GM13976 (cell line): Measurements from ENCODE around the gene PRELID3B.
"Not testable (repeated sequence)": the region's sequence is repeated elsewhere in the genome, so short reads cannot be mapped to it uniquely, and the experiment has no call there.

Source experiments
- DNase-seq: peaks from one replicate; pipeline ENCODE4 v3.0.0; 2012; ENCODE audit warnings: low spot score
- in situ Hi-C: fragments of 300-500 bp; cut with MboI; formaldehyde crosslinking; loops from one replicate; pipeline ENCODE4 v1.12.0; 2022; ENCODE audit warnings: low sequenced_read_pairs, mixed read lengths, inconsistent platforms; ENCODE audit not compliant: unreplicated experiment
- TF ChIP-seq, protein P1 (sequence below): IDR thresholded peaks from 2 replicates; pipeline ENCODE4 v1.5.1; 2012; ENCODE audit warnings: borderline replicate concordance, mild to moderate bottlenecking; ENCODE audit not compliant: insufficient read depth; ENCODE audit errors: extremely low read depth, missing control alignments, control extremely low read depth

PRELID3B gene

DNA sequence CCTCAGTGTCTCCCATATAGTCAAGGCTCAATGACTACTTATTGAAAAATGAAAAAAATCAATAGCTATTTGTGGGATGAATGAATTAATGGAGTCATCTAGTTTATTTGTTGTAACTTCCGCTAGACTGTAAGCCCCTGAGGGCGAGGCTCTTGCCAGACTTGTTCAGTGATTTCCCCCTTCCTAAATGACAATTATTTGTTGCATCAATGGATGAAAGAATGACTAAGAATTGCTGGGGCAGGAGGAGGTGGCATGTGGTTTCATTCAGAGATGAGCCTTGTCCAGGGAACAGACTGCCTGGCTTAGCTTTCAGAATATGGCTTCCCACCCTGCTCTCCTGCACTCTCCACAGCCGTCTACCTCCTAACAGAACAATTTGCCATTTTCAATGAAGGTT is 1.1 kb upstream of the PRELID3B start:
- in situ Hi-C loops, result no loop called here
- no peak for DNase-seq
- TF ChIP-seq, protein P1, sequence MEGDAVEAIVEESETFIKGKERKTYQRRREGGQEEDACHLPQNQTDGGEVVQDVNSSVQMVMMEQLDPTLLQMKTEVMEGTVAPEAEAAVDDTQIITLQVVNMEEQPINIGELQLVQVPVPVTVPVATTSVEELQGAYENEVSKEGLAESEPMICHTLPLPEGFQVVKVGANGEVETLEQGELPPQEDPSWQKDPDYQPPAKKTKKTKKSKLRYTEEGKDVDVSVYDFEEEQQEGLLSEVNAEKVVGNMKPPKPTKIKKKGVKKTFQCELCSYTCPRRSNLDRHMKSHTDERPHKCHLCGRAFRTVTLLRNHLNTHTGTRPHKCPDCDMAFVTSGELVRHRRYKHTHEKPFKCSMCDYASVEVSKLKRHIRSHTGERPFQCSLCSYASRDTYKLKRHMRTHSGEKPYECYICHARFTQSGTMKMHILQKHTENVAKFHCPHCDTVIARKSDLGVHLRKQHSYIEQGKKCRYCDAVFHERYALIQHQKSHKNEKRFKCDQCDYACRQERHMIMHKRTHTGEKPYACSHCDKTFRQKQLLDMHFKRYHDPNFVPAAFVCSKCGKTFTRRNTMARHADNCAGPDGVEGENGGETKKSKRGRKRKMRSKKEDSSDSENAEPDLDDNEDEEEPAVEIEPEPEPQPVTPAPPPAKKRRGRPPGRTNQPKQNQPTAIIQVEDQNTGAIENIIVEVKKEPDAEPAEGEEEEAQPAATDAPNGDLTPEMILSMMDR, result no peak

- DNase-seq, result peak; percentile 99
- in situ Hi-C loops, result no loop called here
- TF ChIP-seq, protein P1, result no peak
Measured at GRCh38 chr20:59042796-59043631, 428 bp upstream of the PRELID3B start.

- in situ Hi-C loops, result not testable (repeated sequence)
Measured at GRCh38 chr20:59041487-59041886, 1.1 kb downstream of the PRELID3B start.

GRCh38 chr20:59040667-59041066 is 1.9 kb downstream of the PRELID3B start:
- TF ChIP-seq, protein P1, result no peak
- in situ Hi-C loops, result no loop called here

More at GRCh38 chr20:59041487-59041886, 1.1 kb downstream of the PRELID3B start:
- not testable (repeated sequence) for DNase-seq

GRCh38 chr20:59039233-59039632 is 3.4 kb downstream of the PRELID3B start:
- in situ Hi-C loops, result no loop called here

More at GRCh38 chr20:59040667-59041066, 1.9 kb downstream of the PRELID3B start:
- DNase-seq, result no peak

GRCh38 chr20:59037386-59037785 is 5.2 kb downstream of the PRELID3B start:
- TF ChIP-seq, protein P1, result no peak
- DNase-seq, result no peak
- in situ Hi-C loops, result no loop called here

More at GRCh38 chr20:59039233-59039632, 3.4 kb downstream of the PRELID3B start:
- TF ChIP-seq, protein P1, result no peak
- DNase-seq, result no peak

DNA sequence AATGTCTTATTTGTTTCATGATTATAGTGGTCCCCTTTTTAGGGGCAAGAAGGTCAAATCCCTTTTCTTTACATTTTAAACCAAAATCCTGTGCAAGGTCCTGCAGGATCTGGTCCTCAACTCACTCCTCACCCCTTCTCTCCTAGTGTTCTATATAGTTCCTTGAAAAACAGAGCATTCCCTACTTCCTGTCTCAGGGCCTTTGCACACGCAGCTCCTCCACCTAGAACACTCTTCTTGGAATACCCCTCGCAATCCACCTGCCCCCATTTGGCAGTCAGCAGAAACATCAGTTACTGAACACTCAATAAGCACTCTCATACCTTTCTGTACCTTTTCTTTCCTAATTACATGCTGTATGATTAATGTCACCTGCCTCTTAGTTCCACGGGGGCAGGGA is 7.2 kb downstream of the PRELID3B start:
- TF ChIP-seq, protein P1, result no peak
- in situ Hi-C loops, result no loop called here
- DNase-seq, result no peak
